Measurements from ENCODE around the gene HMGA1. TPM values are rescaled to one million over a fixed set of nuclear protein-coding genes. Genes with fewer than 3 reads are reported as not detected.

HMGA1 gene
- total and polyA plus RNA-seq, 10 of the 15 experiments (the other 5 are each of a cell fraction or from before 2014, with no cell fraction given), result 13.4 to 885 (median 508) TPM

GRCh38 chr6:34236443-34237315, at the start of gene HMGA1 (continued):
- TF ChIP-seq CHD1 (IDR thresholded peaks at IDR 0.05; ENCODE audit: low read depth, low read length) (peak; percentile 15; the same call in 1 of the 2 replicates), PKNOX1 (IDR thresholded peaks at IDR 0.05) (peak; percentile 95), ZBED1 (IDR thresholded peaks at IDR 0.05; ENCODE audit: borderline replicate concordance) (no peak), ETV6 (conservative IDR thresholded peaks at IDR 0.05 in 1 of 2, IDR thresholded peaks at IDR 0.05 in 1 of 2; ENCODE audit: borderline replicate concordance in 1 of 2, low read depth in 1 of 2) (0 out of 4 replicates have a peak, but pooled peaks of 1 of the 2 experiments have one; percentile 35), ZNF274 (IDR thresholded peaks at IDR 0.05; ENCODE audit: insufficient read depth, insufficient read length) (no peak), LARP7 (IDR thresholded peaks at IDR 0.05) (peak; percentile 77), ATF3 (IDR thresholded peaks at IDR 0.05; ENCODE audit: borderline replicate concordance, extremely low read depth, low read depth, low read length) (no peak), POLR2AphosphoS5 (IDR thresholded peaks at IDR 0.05; ENCODE audit: low read length) (peak; percentile 99), HCFC1 (IDR thresholded peaks at IDR 0.05; ENCODE audit: low read length) (peak; percentile 37; the same call in 1 of the 2 replicates), TCF12 (IDR thresholded peaks at IDR 0.05; ENCODE audit: low read depth, low read length) (0 out of 2 replicates have a peak, but pooled peaks have one; percentile 65), ZNF592 (IDR thresholded peaks at IDR 0.05) (no peak), EGR1 (IDR thresholded peaks at IDR 0.05; ENCODE audit: borderline replicate concordance in 1 of 2, low read depth in 2 of 2, low read length in 2 of 2) (peak; percentile 40 to 95), IKZF2 (IDR thresholded peaks at IDR 0.05) (peak; percentile 61 to 63), IRF3 (IDR thresholded peaks at IDR 0.05) (no peak), POLR2AphosphoS2 (IDR thresholded peaks at IDR 0.05; ENCODE audit: low read depth, low read length) (peak; percentile 98), CTCF (IDR thresholded peaks at IDR 0.05 in 2 of 3, conservative IDR thresholded peaks at IDR 0.05 in 1 of 3; ENCODE audit: control insufficient read depth in 2 of 3, extremely low read depth in 1 of 3, insufficient read depth in 1 of 3, low read depth in 3 of 3, low read length in 3 of 3) (no peak), MXI1 (IDR thresholded peaks at IDR 0.05; ENCODE audit: low read depth, low read length) (peak; percentile 32), RB1 (IDR thresholded peaks at IDR 0.05; ENCODE audit: borderline replicate concordance) (peak; percentile 60; the same call in 1 of the 2 replicates), SMAD1 (IDR thresholded peaks at IDR 0.05; ENCODE audit: low read depth, partially characterized antibody) (peak; percentile 48), MTA2 (IDR thresholded peaks at IDR 0.05; ENCODE audit: low read depth) (peak; percentile 64; the same call in 1 of the 2 replicates)

All from GM12878 (cell line).